ENCODE measurements around the gene ACSF3.

Gene ACSF3

GRCh38 chr16:89134269-89134668 is 40.6 kb downstream of the ACSF3 start:
- no peak for DNase-seq

DNA sequence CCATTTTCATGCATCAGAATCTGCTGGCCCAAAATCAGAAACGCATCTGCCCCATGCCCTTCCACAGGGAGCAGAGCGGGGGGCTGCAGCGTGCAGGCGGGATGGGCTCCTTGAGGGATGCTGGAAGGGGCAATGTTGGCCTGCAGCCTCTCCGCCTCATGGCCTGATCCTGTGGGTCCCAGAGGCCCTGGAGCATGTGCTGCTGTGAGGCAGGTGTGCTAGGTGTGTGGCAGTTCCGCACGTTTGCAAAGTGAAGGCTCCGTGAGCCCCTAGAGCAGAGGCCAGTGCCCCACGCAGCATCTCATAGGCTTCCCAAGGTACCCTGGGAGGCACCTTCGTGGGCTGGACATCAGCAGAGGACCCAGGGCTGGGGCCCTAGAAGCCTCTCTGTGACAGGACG is 41.5 kb downstream of the ACSF3 start:
- no peak for DNase-seq

- no peak for DNase-seq
Measured at GRCh38 chr16:89135971-89136765, 42.5 kb downstream of the ACSF3 start.

GRCh38 chr16:89136931-89137330 is 43.3 kb downstream of the ACSF3 start:
- no peak for DNase-seq

DNA sequence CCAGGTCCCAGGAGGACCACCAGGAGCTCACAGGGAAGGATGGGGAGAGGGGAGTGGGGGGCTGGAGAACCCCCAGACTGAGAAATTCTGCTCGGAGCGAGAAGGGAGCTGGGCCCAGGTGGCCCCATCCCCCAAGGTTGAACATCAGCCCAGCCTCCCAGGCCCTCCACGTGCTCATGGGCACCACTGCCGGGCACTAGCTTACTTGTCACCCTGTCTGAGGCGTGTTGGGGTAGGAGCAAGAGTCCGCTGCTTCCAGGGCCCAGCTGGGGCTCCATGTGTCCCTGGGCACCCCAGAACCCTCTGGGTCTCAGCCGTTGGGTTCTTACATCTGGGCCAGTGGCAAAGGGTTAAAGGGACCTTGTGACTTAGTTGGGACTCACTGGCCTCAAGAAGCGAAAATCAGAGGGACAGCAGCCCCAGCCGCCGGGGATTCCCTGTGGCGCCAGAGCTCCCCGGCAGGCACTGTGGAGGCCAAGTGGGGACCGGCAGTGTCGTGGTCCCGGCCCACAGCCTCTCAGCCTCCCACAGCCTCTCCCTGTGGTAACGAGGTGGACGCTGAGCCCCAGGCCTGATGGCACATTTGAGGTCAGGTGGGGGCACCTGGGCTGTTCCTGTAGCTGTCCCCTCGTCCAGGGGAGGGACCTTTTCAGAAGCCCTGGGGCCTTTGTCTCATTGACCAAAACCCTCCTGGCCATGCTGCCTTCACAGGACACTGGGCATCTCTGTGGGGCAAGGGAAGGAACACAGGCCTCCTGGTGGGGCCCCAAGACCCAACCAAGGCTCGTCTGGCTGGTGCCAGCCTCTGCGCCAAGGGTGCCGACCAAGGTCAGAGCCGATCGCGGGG is 44.2 kb downstream of the ACSF3 start:
- DNase-seq = no peak

- no peak for DNase-seq
Measured at GRCh38 chr16:89138513-89138795, 44.8 kb downstream of the ACSF3 start.

DNA sequence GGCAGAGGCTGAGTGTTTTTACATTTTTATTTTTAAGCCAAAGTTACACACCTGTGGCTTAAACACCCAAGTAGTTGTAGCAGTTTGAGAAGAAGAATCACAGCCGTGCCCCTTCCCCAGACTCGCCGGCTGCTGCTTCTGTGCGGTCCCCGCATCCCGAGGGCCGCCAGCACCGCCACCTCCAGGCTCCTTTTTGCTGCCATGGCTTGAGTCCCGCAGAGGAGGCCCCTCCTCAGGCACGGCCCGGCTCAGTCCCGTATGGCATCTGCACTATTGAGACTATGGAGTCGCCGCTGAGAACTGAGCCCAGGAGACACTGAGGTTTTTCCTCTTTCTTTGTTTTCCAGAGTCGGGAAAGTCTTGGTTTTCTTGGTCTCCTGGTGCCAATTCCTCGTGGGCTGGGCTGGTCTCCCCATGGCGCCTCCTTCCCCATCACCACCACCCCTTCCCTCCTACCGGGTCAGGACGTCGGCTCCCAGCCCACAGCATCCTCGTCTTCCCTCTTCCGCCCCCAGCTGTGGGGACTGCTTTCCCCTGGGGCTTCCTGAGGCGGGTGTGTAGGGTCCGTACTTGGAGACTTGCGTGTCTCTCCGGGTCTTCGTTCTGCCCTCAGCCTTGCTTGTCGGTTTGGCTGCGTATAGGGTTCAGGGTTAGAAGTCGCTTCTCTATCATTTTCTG is 45.3 kb downstream of the ACSF3 start:
- no peak for DNase-seq

GRCh38 chr16:89139907-89140361 is 46.3 kb downstream of the ACSF3 start:
- no peak for DNase-seq

GRCh38 chr16:89140401-89140800 is 46.7 kb downstream of the ACSF3 start:
- no peak for DNase-seq

DNA sequence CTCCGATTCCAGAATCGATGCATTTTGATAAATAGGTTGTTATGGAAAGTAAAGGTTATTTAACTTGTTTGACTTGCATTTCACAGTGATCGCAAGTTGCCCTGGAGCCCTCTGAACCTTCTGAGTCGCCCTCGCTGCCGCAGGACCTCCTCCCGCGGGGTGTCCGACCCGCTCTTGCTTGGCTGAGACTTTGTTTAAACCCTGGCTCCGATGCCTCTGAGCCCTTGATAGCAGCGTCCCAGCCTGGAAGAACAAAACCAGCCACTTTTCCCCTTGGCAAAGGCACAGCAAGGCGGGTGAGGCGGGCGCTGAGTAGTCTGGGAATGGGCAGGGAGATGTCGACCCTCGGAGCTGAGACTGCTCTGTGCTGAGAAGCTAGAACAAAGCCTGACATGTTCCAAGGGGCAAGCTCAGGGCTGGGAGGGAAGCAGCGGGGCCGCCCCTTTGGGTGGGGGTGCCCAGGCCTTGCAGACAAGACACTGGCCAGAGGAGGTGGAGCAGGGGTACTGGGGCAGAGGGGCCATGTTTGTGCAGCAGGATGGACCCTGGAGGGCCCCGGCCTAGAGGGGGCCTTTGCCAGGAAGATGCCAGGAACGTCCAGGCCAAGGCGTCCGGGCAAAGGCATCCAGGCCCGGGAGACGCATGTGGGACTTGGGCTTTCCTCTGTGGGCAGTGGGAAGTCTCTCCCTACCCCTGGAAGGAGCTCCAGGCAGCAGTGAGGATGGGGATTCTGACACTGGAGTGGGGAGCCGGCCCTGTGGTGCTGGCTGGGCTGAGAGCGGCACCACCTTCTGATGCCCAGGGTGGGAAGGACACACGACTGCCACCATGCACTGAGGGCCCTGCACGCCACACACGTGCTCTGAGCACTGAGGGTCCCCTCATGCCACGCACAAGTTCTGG is 47.6 kb downstream of the ACSF3 start:
- no peak for DNase-seq

DNA sequence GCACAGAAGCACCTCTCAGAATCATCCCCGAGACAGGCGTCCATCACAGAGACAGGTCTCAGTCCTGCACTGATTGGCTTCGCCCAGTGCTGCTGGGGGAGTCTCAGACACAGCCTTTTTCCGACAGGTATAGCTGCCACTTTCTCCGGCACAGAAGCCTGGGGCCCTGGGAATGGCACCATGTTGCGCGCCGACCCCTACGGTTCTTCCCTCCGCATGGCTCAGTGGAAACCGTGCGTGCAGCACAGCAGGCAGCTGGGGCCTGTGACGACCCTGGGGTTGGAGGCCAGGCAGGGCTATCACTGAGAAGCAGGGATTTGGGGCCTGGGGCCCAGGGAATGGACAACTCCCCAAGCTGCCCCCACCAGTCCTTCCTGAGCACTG is 48.2 kb downstream of the ACSF3 start:
- no peak for DNase-seq

GRCh38 chr16:89142474-89143195 is 49.0 kb downstream of the ACSF3 start:
- no peak for DNase-seq

DNA sequence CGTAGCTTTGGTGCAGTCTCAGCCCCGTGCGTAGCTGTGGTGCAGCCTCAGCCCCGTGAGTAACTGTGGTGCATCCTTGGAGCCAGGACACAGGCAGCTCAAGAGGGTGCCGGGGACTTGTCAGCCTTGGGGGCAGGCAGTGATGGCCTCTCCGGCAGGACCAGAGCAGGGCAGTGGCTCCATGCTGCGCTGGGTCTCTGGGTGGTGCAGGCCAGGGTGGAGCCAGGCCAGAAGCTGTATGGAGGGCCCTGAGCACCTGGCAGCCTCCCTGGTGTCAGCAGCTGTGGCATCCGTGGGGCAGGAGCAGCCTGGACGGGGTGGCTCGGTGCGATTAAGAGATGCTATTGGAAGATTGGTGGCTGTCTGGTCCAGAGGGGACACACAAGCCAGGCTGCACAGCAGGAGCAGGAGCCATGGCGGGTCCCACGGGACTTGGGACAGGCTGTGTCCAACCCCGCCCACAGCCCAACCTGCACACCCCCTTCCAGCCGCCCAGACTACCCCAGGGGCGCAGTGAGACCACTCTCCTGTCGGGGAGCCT is 49.6 kb downstream of the ACSF3 start:
- DNase-seq = no peak

DNA sequence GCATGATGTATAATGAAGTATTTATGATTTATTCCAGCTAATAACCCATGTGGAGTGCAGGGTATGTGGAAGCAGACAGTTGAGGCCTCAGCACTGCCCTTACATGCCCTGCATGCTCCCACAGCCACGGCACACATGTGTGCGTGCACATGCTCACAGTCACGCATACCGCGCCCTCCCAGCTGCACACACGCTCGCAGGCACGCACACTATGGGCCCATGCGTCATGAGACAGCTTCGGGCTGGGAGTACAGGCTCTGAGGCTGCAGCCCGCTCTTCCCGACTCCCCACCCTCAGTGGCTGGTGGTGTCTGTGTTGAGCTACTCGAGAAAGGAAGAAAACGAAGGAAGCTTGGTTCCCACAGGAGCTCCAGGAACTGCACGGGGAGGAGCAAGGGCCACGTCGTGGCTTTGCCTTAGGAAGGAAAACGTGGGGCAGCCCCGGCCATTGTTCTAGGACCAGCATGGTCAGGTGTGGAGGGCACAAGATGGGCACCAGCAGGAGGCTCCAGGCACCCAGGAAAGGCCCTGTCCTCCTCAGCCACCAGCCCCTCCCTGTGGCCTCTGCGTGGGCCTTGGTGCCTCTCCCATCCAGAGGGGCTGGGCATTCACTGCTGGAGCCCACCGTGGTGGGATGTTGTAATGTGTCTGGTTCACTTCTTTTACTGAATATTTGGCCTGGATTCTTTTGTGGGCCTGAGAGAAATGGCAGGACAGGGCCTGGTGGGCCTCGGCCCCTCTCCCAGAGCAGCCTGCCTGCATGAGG is 50.4 kb downstream of the ACSF3 start:
- no peak for DNase-seq

DNA sequence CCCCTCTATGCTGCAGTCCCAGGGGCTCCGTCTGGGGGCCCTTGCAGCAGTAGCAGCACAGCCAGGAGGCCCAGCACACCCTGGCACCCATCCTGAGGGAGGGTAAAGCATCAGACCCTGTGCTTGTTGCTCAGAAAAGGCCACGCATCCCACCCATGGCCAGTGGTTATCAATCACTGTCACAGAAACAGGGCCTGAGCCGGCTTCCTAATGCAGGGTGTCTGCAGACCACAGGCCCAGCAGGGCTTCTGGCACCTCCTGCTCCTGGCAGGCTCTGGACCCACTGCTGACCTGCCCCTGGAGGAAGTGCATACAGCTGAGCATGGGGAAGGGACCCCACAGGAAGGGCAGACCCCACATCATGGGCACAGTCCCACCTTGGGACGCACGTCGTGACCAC is 51.0 kb downstream of the ACSF3 start:
- no peak for DNase-seq

DNA sequence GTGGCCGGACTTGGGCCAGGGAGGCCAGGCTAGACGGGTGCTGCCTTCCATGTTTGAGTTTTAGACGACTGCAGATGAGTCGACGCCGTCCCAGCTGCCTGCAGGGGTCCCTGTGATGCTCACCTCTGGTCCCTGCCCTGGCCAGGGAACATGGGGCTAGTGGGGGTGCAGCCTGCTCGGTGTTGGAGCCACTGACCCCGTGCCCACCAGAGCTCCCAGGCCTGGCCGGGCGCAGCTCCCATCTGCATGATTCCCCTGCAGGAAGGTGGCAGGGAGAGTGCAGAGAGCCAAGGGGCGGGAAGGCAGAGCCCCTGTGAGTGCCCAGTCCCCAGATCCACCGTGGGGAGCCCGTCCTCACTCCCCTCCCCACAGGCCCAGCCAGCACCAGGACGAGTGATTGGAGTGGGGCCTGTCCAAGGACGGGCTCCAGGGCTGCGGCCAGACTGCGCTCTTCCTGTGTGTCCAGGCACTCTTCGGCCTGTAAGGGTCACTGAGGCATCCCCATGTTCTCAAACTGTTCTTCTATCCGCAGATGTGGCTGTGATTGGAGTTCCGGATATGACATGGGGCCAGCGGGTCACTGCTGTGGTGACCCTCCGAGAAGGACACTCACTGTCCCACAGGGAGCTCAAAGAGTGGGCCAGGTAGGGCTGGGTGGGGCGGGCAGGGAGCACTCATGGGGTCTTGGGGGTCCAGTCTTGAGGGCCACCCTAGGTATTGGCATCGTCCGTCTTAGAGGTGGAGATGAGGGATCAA is 51.9 kb downstream of the ACSF3 start:
- no peak for DNase-seq

- DNase-seq = no peak
Measured at GRCh38 chr16:89146211-89147005, 52.8 kb downstream of the ACSF3 start.

DNA sequence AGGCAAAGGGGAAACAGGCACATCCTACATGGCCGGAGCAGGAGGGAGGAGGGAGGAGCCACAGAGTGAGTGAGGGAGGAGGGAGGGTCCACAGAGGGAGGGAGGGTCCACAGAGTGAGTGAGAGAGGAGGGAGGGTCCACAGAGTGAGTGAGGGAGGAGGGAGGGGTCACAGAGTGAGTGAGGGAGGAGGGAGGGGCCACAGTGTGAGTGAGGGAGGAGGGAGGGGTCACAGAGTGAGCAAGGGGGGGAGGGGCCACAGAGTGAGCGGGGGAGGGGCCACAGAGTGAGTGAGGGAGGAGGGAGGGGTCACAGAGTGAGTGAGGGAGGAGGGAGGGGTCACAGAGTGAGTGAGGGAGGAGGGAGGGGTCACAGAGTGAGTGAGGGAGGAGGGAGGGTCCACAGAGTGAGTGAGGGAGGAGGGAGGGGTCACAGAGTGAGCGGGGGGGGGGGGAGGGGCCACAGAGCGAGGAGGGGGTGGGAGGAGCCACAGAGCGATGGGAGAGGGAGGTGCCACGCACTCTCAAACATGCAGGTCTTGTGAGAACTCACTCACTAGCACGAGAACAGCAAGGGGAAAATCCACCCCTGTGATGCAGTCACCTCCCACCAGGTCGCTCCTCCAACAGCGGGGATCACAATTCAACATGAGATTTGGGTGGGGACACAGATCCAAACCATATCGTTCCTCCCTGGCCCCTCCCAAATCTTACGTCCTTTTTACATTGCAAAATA is 53.6 kb downstream of the ACSF3 start:
- DNase-seq = no peak

DNA sequence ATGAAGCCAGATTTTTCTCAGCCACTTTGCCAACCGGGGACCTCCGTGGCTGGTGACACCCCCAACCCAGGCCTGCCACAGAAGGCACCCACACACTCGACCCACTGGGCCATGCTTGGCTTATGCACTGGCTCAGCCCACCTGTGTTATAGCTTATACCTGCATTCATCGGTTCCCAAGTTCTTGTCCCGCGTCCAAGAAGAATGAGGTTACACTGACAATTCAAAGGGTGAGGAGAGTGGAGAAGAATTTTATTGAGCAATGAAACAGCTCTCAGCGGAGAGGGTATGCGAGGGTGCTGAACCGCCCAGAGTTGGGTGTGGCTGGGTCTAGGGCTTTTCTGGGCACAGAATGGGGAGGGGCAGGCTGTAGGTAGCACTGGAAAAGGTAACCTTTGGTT is 55.7 kb downstream of the ACSF3 start:
- DNase-seq = no peak
